Activated CD4-positive, alpha-beta T cell treated with anti-CD3 and anti-CD28 coated beads, Interleukin-2, amount 50 U/mL, for 1 hour (primary cell): Measurements from ENCODE around the gene NXF1.
"Not testable (repeated sequence)": the region's sequence is repeated elsewhere in the genome, so short reads cannot be mapped to it uniquely, and the experiment has no call there.

Experiments used
- DNase-seq: peaks from one replicate; pipeline ENCODE4 v3.0.0-alpha.2; 2020

The NXF1 gene

GRCh38 chr11:62786318-62787004 lies 18.8 kb downstream of the NXF1 start:
- peak; percentile 78 for DNase-seq

- DNase-seq = no peak
Observed at GRCh38 chr11:62782753-62783152, 22.5 kb downstream of the NXF1 start.

GRCh38 chr11:62778441-62778840 lies 26.8 kb downstream of the NXF1 start:
- DNase-seq = no peak

GRCh38 chr11:62777389-62777788 lies 27.9 kb downstream of the NXF1 start:
- no peak for DNase-seq

- DNase-seq = no peak
Observed at GRCh38 chr11:62775646-62776045, 29.6 kb downstream of the NXF1 start.

- DNase-seq = no peak
Observed at GRCh38 chr11:62774407-62774806, 30.8 kb downstream of the NXF1 start.

GRCh38 chr11:62771144-62772021 lies 33.9 kb downstream of the NXF1 start, which contains the start of gene TAF6L:
TSS of gene TAF6L (plus strand) at chr11:62771396. CDS start at chr11:62775784, 4,388 bp downstream.
- DNase-seq = peak; percentile 87

- no peak for DNase-seq
Observed at GRCh38 chr11:62770778-62771143, 34.5 kb downstream of the NXF1 start.

GRCh38 chr11:62760867-62761227 lies 44.4 kb downstream of the NXF1 start:
- not testable (repeated sequence) for DNase-seq

- DNase-seq = no peak
Observed at GRCh38 chr11:62757846-62758788, 47.1 kb downstream of the NXF1 start.

GRCh38 chr11:62755086-62755615 lies 50.1 kb downstream of the NXF1 start:
- DNase-seq = no peak

- DNase-seq = peak; percentile 96
Observed at GRCh38 chr11:62753736-62754603, 51.3 kb downstream of the NXF1 start, which contains the start of gene ZBTB3. TSS of gene ZBTB3 (minus strand) at chr11:62754160. CDS start at chr11:62753664, 496 bp downstream.

- DNase-seq = no peak
Observed at GRCh38 chr11:62752994-62753735, 52.1 kb downstream of the NXF1 start.

- DNase-seq = no peak
Observed at GRCh38 chr11:62752177-62752785, 53.0 kb downstream of the NXF1 start.

- not testable (repeated sequence) for DNase-seq
Observed at GRCh38 chr11:62749931-62750330, 55.3 kb downstream of the NXF1 start.

- no peak for DNase-seq
Observed at GRCh38 chr11:62747475-62748160, 57.6 kb downstream of the NXF1 start.
